Measurements from ENCODE around the gene SPPL2A.

Gene SPPL2A

DNA sequence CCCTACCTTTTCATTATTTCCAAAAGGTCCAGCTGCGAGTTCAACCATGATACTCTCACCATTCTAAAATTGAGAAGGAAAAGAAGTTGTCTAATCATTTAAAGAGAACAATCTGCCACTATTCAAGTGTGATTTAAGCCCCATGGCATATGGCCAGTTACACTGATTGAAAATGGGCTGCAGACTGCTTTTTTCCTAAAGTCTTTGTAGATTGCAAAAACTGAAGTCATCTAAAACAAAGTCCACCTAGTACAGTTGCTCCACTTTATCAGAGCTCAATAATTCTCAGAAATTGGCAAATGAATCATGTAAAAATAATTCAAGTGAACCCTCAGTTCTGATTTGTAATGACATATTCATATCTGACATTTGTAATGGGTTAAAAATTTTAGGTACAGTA is 39.2 kb downstream of the SPPL2A start:
- H3K9me2 ChIP-seq (replicated peaks; ENCODE audit: insufficient read depth, low read length): no peaks in the 10 kb centered on the region

GRCh38 chr15:50718700-50719125 is 46.8 kb downstream of the SPPL2A start:
- H3K4me1 ChIP-seq (ENCODE audit: low read length): no peaks in the 10 kb centered on the region
- no peak overlapping the region for H3K4me2 ChIP-seq (ENCODE audit: low read depth, low read length)
- H2AFZ ChIP-seq (ENCODE audit: low read length): no peak overlapping the region
- no peaks in the 10 kb centered on the region for H3K79me2 ChIP-seq (ENCODE audit: low read length)
- no peak overlapping the region for H3K27ac ChIP-seq (ENCODE audit: low read length)
- no peak for TF ChIP-seq CTCF (IDR thresholded peaks at IDR 0.05; ENCODE audit: low read length)
- TF ChIP-seq EZH2 (optimal IDR thresholded peaks at IDR 0.05; ENCODE audit: low read depth, low read length): no peak
- TF ChIP-seq EZH2phosphoT487 (IDR thresholded peaks at IDR 0.05; ENCODE audit: low read length): no peak
- H3K27me3 ChIP-seq (replicated peaks; ENCODE audit: insufficient read depth, low read length): no peaks in the 10 kb centered on the region
- H3K9me2 ChIP-seq (replicated peaks; ENCODE audit: insufficient read depth, low read length): no peaks in the 10 kb centered on the region
- H3K9ac ChIP-seq (ENCODE audit: low read length): no peak overlapping the region
- no peak for DNase-seq
- H3K4me3 ChIP-seq (ENCODE audit: low read length): no peak overlapping the region
- H4K20me1 ChIP-seq (ENCODE audit: insufficient read depth, low read length): no peaks in the 10 kb centered on the region
- no peaks in the 10 kb centered on the region for H3K36me3 ChIP-seq (replicated peaks; ENCODE audit: insufficient read depth, low read length)
- no peaks in the 10 kb centered on the region for H3K9me3 ChIP-seq (replicated peaks; ENCODE audit: insufficient read depth, low read length)
- H3F3A ChIP-seq (ENCODE audit: insufficient read depth, low read length): no peaks in the 10 kb centered on the region

More for the DNA sequence above, 39.2 kb downstream of the SPPL2A start:
- no peak overlapping the region for H3K4me2 ChIP-seq (ENCODE audit: low read depth, low read length)
- H3K79me2 ChIP-seq (ENCODE audit: low read length): no peaks in the 10 kb centered on the region
- no peak overlapping the region for H3K27ac ChIP-seq (ENCODE audit: low read length)
- no peaks in the 10 kb centered on the region for H3F3A ChIP-seq (ENCODE audit: insufficient read depth, low read length)
- H3K9ac ChIP-seq (ENCODE audit: low read length): no peak overlapping the region
- no peak overlapping the region for H2AFZ ChIP-seq (ENCODE audit: low read length)
- DNase-seq: no peak
- no peaks in the 10 kb centered on the region for H3K36me3 ChIP-seq (replicated peaks; ENCODE audit: insufficient read depth, low read length)
- H3K4me1 ChIP-seq (ENCODE audit: low read length): no peaks in the 10 kb centered on the region
- H4K20me1 ChIP-seq (ENCODE audit: insufficient read depth, low read length): no peaks in the 10 kb centered on the region
- no peak for TF ChIP-seq EZH2phosphoT487 (IDR thresholded peaks at IDR 0.05; ENCODE audit: low read length)
- TF ChIP-seq CTCF (IDR thresholded peaks at IDR 0.05; ENCODE audit: low read length): no peak
- no peak for TF ChIP-seq EZH2 (optimal IDR thresholded peaks at IDR 0.05; ENCODE audit: low read depth, low read length)
- H3K4me3 ChIP-seq (ENCODE audit: low read length): no peak overlapping the region
- H3K27me3 ChIP-seq (replicated peaks; ENCODE audit: insufficient read depth, low read length): no peaks in the 10 kb centered on the region
- H3K9me3 ChIP-seq (replicated peaks; ENCODE audit: insufficient read depth, low read length): no peaks in the 10 kb centered on the region

DNA sequence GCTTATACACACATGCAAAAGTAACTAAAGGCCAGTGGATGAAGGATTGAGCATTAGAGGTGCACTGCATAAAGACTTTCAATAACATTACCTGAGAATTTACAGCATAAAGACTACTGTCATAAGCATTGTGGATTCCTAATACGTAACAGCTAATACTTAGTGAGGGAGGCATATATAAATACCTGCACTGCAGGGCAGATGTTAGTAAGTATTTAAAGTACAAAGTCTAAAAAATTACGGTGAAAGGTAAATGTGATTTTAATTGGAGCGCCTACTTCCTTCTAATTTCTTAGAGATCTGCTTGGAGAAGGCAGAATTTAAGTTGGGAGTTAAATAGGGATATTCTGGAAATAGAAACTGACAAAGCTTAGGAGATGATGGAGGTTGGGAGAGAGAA is 53.5 kb downstream of the SPPL2A start:
- no peak for DNase-seq
- H3K9ac ChIP-seq (ENCODE audit: low read length): no peak overlapping the region
- no peaks in the 10 kb centered on the region for H3K9me3 ChIP-seq (replicated peaks; ENCODE audit: insufficient read depth, low read length)
- H3K9me2 ChIP-seq (replicated peaks; ENCODE audit: insufficient read depth, low read length): no peaks in the 10 kb centered on the region
- no peaks in the 10 kb centered on the region for H3F3A ChIP-seq (ENCODE audit: insufficient read depth, low read length)
- no peak overlapping the region for H2AFZ ChIP-seq (ENCODE audit: low read length)
- no peaks in the 10 kb centered on the region for H3K4me1 ChIP-seq (ENCODE audit: low read length)
- no peak for TF ChIP-seq CTCF (IDR thresholded peaks at IDR 0.05; ENCODE audit: low read length)
- TF ChIP-seq EZH2 (optimal IDR thresholded peaks at IDR 0.05; ENCODE audit: low read depth, low read length): no peak
- TF ChIP-seq EZH2phosphoT487 (IDR thresholded peaks at IDR 0.05; ENCODE audit: low read length): no peak
- no peak overlapping the region for H3K4me3 ChIP-seq (ENCODE audit: low read length)
- no peaks in the 10 kb centered on the region for H3K36me3 ChIP-seq (replicated peaks; ENCODE audit: insufficient read depth, low read length)
- no peak overlapping the region for H3K4me2 ChIP-seq (ENCODE audit: low read depth, low read length)
- no peaks in the 10 kb centered on the region for H3K79me2 ChIP-seq (ENCODE audit: low read length)
- no peaks in the 10 kb centered on the region for H3K27me3 ChIP-seq (replicated peaks; ENCODE audit: insufficient read depth, low read length)
- H3K27ac ChIP-seq (ENCODE audit: low read length): no peak overlapping the region
- H4K20me1 ChIP-seq (ENCODE audit: insufficient read depth, low read length): no peaks in the 10 kb centered on the region

Data from MM.1S (cell line).